A549 (cell line): Measurements from ENCODE around the gene ZNF391.

Source experiments
- CEBPB ChIP-seq, 2 experiments: fragments of >200 bp in 1 of 2; sonication (Bioruptor Twin) in 1 of 2; formaldehyde crosslinking in 1 of 2; IDR thresholded peaks; 2 replicates each; pipeline ENCODE4 v1.6.1; 2012 to 2016
- CTCF ChIP-seq: fragments of >200 bp; sonication (Bioruptor Twin); formaldehyde crosslinking; IDR thresholded peaks from 3 replicates; pipeline ENCODE4 v1.5.1; 2016
- EP300 ChIP-seq, 2 experiments: fragments of >200 bp; sonication (Bioruptor Twin); formaldehyde crosslinking; IDR thresholded peaks; 2 replicates in 1 of 2; 3 replicates in 1 of 2; pipeline ENCODE4 v1.6.1; 2016 to 2017
- ESRRA ChIP-seq: fragments of 150-350 bp; IDR thresholded peaks from 2 replicates; pipeline ENCODE4 v1.6.1; 2014; ENCODE audit warnings: mild to moderate bottlenecking, low read length, borderline replicate concordance
- HMGXB4 ChIP-seq: fragments of 250-450 bp; sonication (Bioruptor Pico); IDR thresholded peaks from 2 replicates; pipeline ENCODE4 v1.5.0; 2021; ENCODE audit warnings: mild to moderate bottlenecking, moderate library complexity, borderline replicate concordance
- MAX ChIP-seq: IDR thresholded peaks from 2 replicates; pipeline ENCODE4 v1.6.1; 2012
- NR3C1 ChIP-seq: fragments of >200 bp; sonication (Bioruptor Twin); formaldehyde crosslinking; IDR thresholded peaks from 3 replicates; pipeline ENCODE4 v1.6.1; 2017
- POLR2A ChIP-seq: IDR thresholded peaks from 2 replicates; pipeline ENCODE4 v1.6.1; 2012; ENCODE audit warnings: mild to moderate bottlenecking, low read length
- REST ChIP-seq: fragments of 200-600 bp; sonication (generic); IDR thresholded peaks from 2 replicates; pipeline ENCODE4 v1.6.1; 2016; ENCODE audit warnings: antibody characterized with exemption, mild to moderate bottlenecking, moderate library complexity
- RFX5 ChIP-seq: fragments of 450-650 bp; IDR thresholded peaks from 2 replicates; pipeline ENCODE4 v1.7.1; 2014; ENCODE audit warnings: antibody characterized with exemption, mild to moderate bottlenecking, moderate library complexity
- RNF2 ChIP-seq: fragments of 200-600 bp; sonication (generic); IDR thresholded peaks from 2 replicates; pipeline ENCODE4 v1.6.1; 2016; ENCODE audit warnings: low read depth, mild to moderate bottlenecking, antibody characterized with exemption, moderate library complexity, borderline replicate concordance
- SMC3 ChIP-seq: fragments of >200 bp; sonication (Bioruptor Twin); formaldehyde crosslinking; IDR thresholded peaks from 3 replicates; pipeline ENCODE4 v1.6.1; 2018; ENCODE audit warnings: inconsistent platforms

- no peak for TF ChIP-seq NR3C1
- TF ChIP-seq ESRRA, result no peak
- TF ChIP-seq CTCF, result no peak
- TF ChIP-seq POLR2A, result no peak
- TF ChIP-seq EP300 (IDR thresholded peaks at IDR 0.05), result no peak
- TF ChIP-seq HMGXB4, result no peak
- TF ChIP-seq CEBPB (IDR thresholded peaks at IDR 0.05), result no peak
- TF ChIP-seq MAX, result no peak
- no peak for TF ChIP-seq RNF2
- no peak for TF ChIP-seq SMC3
- TF ChIP-seq RFX5, result no peak
- no peak for TF ChIP-seq REST
Measured at GRCh38 chr6:27358786-27359185, 29.8 kb upstream of the ZNF391 start.
